ENCODE measurements around the gene DNER.
"Not testable (repeated sequence)": the region's sequence is repeated elsewhere in the genome, so short reads cannot be mapped to it uniquely, and the experiment has no call there.

DNER gene

DNA sequence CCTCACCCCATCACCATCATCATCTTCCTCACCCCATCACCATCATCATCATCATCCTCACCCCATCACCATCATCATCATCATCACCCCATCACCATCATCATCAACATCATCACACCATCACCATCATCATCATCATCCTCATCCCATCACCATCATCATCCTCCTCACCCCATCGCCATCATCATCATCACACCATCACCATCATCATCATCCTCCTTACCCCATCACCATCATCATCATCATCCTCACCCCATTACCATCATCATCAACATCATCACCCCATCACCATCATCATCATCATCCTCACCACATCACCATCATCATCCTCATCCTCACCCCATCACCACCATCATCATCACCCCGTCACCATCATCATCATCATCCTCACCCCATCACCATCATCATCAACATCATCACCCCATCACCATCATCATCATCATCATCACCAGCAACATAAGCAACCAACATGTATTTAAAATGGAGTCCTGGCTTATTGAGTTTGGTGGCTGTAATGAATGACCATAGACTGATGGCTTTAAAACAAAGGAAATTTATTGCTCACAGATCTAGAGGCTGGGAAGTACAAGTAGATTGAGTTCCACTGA is 150.0 kb downstream of the DNER start:
- DNase-seq (ENCODE audit: low spot score) = no peak

DNA sequence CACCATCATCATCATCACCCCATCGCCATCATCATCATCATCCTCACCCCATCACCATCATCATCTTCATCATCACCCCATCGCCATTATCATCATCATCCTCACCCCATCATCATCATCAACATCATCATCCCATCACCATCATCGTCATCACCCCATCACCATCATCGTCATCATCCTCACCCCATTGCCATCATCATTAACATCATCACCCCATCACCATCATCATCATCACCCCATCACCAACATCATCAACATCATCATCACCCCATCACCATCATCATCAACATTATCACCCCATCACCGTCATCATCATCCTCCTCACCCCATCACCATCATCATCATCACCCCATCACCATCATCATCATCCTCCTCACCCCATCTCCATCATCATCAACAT is 151.0 kb downstream of the DNER start:
- no peak for DNase-seq (ENCODE audit: low spot score)

- DNase-seq (ENCODE audit: low spot score) = no peak
Measured at GRCh38 chr2:229562472-229563127, 151.8 kb downstream of the DNER start.

- no peak for DNase-seq (ENCODE audit: low spot score)
Measured at GRCh38 chr2:229559986-229560385, 154.4 kb downstream of the DNER start.

GRCh38 chr2:229553091-229553490 is 161.3 kb downstream of the DNER start:
- no peak for DNase-seq (ENCODE audit: low spot score)

GRCh38 chr2:229543176-229543873 is 171.0 kb downstream of the DNER start:
- no peak for DNase-seq (ENCODE audit: low spot score)

GRCh38 chr2:229539628-229540027 is 174.7 kb downstream of the DNER start:
- DNase-seq (ENCODE audit: low spot score) = no peak

DNA sequence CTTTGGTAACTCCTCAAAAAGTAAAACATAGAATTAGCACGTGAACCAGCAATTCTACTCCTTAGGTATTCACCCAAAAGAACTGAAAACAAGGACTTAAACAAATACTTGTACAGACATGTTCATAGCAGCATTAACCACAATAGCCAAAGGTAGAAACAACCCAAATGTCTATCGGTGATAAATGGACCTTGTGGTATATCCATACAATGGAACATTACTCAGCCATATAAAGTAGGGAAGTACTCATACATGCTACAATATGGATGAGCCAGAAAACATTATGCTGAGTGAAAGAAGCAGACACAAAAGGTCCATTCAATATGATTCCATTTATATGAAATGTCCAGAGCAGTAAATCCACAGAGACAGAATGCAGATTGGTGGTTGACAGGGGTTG is 182.8 kb downstream of the DNER start:
- DNase-seq (ENCODE audit: low spot score) = no peak

DNA sequence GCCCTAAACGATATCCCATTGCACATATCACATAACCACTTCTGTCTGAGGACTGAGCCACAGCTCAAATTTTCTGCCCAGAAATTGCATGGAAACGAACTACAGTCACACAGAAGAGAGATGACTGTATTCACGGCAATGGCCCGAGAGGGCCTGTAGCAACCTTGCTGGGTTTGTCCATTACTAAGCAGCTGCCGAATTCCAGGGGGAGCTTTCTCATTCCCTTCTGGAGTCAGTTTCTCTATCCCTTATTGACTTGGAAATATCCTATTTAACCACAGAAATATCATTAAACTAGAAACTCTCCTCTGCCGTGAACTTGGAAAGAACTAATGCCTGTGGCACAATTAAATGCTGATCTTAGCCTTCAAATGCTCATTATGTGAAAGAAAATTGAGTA is 183.9 kb downstream of the DNER start:
- no peak for DNase-seq (ENCODE audit: low spot score)

GRCh38 chr2:229528846-229529245 is 185.5 kb downstream of the DNER start:
- DNase-seq (ENCODE audit: low spot score) = no peak

DNA sequence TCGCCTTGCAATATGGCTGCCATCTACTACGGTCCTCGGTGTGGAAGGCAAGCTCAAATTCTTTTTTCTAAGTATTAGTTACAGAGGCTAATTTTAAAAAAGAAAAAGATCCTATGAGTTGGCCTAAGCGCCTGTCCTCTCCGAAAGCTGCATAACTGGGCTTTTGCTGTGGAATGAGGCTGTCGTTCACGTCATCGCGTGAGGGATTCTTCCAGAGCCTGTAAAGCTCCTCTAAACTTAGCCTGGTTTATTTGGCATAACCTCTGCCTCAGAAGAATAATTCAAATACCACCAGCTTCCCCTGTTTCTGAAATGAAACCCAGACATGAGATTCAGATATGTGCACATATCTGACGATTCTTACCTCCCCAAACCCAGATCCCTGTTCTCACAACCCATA is 187.4 kb downstream of the DNER start:
- DNase-seq (ENCODE audit: low spot score) = no peak

- DNase-seq (ENCODE audit: low spot score) = no peak
Measured at GRCh38 chr2:229524799-229525198, 189.6 kb downstream of the DNER start.

- DNase-seq (ENCODE audit: low spot score) = no peak
Measured at GRCh38 chr2:229523663-229524062, 190.7 kb downstream of the DNER start.

GRCh38 chr2:229521576-229521975 is 192.8 kb downstream of the DNER start:
- no peak for DNase-seq (ENCODE audit: low spot score)

- no peak for DNase-seq (ENCODE audit: low spot score)
Measured at GRCh38 chr2:229520691-229521096, 193.7 kb downstream of the DNER start.

- no peak for DNase-seq (ENCODE audit: low spot score)
Measured at GRCh38 chr2:229519655-229520430, 194.5 kb downstream of the DNER start.

- no peak for DNase-seq (ENCODE audit: low spot score)
Measured at GRCh38 chr2:229514273-229514895, 200.0 kb downstream of the DNER start.

GRCh38 chr2:229511524-229511923 is 202.8 kb downstream of the DNER start:
- DNase-seq (ENCODE audit: low spot score) = no peak

- not testable (repeated sequence) for DNase-seq (ENCODE audit: low spot score)
Measured at GRCh38 chr2:229506699-229507098, 207.7 kb downstream of the DNER start.

- DNase-seq (ENCODE audit: low spot score) = no peak
Measured at GRCh38 chr2:229501051-229501794, 213.1 kb downstream of the DNER start.

DNA sequence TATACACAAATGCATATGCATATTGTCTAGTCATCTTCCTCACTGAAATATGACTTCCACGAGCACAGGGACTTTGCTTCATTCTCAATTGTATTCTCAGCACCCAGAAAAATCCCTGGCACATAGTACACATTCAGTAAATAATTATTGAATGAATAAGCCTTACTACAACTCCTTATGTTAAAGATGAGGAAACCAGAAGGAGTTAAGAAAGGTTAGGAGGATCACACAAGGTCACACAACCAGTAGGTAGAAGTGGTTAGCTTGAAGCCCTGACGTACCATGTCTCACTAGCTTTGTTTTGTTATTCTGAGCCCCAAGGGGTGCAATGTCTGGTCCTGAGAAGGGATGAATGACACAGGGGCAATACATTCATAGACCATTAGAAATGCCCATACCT is 222.3 kb downstream of the DNER start:
- DNase-seq (ENCODE audit: low spot score) = no peak

DNA sequence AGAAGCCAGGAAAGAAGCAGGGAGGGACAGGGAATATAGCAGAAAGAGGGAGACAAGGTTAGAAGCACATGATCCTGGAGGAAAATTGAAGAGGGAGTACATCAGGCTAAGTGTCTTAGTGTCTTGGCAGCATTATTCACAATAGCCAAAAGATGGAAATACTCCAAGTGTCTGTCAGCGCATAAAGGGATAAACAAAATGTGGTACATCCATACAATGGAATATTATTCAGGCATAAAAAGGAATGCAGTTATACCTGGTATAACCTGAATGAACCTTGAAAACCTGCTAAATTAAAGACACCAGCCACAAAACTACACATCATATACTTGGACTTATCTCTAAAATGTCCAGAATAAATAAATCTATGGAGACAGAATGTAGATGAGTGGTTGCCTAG is 224.2 kb downstream of the DNER start:
- DNase-seq (ENCODE audit: low spot score) = no peak

Measured in AG08395 (cell line).